NCI-H2196 (cell line): ENCODE measurements around the gene EXOC6.

ENCODE experiments used
- DNase-seq: peaks from one replicate; lab custom pipeline; 2025; ENCODE audit not compliant: unreplicated experiment; lab: John Stamatoyannopoulos, UW

Gene EXOC6

DNA sequence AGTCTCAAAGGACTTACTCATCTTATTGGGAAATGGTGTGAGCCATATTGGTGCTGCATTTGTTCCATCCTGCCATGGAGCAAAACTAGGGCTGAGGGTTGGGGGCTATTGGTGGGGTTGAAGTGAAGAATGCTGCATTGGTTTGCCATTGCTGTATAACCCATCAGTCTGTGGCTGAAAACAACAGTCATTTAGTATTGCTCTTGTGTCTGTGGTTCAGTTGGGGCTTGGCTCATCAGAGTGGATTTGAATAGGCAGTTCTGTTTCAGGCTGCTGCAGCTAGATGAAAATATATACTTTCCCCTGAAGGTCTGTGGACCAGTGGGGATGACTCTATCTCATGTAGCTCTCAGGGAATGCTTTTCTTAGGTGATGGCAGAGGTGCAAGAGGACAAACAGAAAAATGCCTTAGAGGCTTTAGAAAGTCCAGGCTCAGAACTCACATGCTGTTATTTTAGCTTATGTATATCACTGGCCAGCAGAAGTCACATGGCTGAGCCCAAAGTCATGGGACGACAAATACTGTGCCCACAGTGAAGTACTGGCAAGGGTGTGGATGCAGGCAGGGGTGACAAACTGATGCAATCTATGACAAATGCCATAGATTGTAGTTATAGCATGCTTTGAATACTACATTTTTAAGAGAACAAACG lies 15.2 kb upstream of the EXOC6 start:
- no peak for DNase-seq

DNA sequence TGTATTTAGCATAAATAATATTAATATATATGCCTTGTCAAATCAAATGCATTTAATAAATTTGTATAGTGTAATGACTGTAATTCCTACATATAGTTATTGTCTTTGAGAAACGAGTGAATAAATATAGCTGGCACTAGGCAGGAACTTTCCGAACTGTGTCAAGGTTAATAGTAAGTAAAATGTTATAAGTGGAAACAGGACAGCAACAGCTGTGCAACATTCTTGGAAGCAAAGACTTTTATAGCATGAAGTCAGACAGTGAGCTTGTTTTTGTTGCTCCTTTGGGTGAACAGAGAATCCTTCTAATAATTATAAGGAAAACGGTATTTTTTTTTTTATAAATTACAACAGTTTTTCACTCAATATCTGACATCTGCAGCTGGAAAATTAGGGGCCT lies 14.0 kb upstream of the EXOC6 start:
- DNase-seq = no peak

DNA sequence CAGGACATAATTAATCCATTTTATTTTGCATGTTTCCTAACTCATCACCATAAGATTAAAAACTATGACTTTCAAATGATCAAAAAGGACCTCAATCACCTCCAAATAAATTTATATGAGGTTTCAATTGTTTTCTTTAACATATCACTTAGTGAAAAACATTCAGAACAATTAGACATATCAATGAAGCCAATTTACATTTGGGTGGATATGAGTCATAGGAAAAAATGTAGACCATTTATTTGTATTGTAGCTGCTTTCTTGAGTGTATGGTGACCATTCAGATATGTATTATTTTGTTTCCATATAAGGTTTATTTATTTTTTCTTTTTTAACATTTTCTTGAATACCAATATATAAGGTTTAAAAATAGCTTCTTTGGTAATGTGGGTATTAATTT lies 13.3 kb upstream of the EXOC6 start:
- no peak for DNase-seq

DNA sequence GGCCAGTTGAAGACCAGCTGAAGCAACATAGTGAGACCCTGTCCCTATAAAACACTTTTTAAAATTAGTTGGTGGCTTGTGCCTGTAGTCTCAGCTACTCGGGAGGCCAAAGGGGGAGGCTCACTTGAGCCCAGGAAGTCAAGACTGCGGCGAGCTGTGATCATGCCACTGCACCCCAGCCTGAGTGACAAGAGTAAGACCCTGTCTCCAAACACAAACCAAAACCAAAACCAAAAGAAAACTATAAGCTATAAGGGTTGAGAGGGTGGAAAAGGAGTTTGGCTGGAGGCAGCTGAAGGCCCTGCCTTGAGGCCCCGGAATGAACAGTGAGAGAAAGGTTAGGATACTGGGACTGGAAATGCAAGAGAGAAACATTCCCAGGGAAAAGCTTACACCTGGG lies 10.9 kb upstream of the EXOC6 start:
- no peak for DNase-seq

DNA sequence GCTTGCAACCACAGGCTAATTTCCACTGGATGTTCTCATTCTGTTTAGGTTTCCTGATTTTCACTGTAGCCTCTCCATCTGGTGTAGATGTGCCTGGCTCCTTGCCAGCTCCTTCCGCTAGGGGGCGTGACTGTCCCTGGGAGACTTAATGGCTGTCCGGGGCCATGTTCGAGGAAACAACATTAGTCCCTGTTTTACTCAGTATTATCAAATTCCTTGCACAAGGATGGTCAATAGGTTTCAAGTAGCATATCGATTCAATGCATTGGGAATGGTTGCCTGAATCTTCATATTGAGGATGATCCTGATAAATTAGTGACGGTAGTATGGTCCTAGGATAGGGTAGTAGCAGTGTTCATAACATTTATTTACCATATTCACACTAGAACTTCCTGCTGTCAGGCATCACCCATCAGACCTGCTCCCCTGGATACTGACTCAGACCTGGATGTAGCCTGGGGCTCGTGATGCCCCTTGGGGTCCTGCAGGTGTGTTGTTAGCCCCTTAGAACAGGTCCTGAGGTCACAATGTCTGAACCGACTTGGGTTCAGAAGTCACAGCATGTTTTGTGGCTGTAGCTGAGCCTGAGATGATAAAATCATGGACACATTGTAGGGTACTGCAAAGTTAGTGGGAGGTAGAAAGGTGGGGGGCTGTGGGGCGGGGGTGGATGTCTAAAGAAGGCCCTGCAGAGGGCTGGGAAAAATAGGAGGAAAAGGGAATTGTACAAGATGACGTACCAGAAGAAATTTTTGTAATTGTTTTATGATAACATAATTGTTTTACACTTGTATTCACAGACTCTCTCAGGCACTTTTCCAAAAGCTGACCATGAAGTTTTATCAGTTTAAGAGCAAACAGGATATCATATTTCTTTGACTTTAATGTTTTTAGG lies 8.9 kb upstream of the EXOC6 start:
- DNase-seq = no peak

DNA sequence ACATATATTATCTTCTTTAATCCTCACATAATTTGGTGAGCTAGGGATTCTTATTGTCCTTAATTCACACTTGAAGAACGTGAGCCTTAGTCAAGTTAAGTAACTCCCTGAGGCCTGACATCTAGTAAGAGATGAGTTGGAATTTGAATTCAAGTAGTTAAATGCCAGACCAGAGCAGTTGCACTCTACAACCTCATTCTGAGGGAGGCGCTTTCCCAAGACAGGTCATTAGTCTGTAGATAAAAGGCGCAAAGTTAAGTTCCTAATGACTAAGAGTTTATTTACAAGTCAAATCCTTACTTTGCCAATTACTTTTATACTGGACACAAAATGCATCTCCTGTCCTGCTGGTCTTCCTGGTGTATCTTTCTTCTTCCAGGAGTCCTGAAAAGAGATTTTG lies 3.6 kb upstream of the EXOC6 start:
- no peak for DNase-seq

DNA sequence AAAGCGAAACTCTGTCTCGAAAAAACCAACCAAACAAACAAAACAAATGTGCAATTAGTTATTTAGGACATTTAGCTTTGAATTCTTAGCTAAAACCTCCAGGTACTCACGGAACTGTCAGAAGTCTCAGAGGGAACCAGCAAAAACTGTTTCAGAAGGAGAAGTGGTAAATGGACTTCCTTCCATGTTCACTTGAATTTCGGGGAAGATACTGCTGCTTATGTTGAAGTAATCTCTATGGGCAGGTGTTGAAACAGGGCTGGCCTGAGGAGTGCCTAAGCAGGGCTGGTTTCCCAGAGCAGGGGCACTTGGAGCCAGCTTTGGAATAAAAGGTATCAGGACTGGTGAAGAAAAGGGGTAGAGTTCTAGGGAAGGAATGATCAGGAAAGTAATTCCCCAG lies 2.4 kb upstream of the EXOC6 start:
- no peak for DNase-seq

DNA sequence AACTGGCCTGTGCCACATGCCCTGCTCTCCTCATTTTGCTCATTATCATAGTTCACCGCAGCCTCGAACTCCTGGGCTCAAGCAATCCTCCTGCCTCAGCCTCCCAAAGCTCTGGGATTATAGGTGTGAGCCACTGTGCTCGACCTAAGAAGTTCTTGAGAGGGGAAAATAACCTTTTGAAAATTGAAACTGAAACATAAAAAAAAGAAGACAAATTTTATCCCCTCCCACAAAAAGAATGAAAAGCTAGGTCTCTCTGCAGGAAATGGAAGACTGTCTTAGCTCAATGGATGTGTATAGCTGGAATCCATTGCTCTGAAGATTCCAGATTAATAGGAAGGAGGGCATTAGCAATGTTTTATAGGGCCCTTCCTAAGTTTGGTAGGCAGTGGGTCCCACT lies 2.0 kb upstream of the EXOC6 start:
- DNase-seq = no peak

DNA sequence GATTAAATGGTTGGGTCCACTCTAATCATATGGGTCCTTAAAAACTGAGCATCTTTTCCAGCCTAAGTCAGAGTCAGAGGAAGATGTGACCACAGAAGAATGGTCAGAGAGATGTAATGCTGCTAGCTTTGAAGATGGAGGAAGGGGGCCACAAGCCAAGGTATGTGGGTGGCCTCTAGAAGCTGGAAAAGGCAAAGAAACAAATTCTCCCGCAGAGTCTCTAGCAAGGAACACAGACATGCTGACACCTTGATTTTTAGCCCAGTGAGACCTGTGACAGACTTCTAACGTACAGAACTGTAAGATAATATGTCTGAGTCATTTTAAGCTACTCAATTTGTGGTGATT lies 1.5 kb upstream of the EXOC6 start:
- DNase-seq = no peak

DNA sequence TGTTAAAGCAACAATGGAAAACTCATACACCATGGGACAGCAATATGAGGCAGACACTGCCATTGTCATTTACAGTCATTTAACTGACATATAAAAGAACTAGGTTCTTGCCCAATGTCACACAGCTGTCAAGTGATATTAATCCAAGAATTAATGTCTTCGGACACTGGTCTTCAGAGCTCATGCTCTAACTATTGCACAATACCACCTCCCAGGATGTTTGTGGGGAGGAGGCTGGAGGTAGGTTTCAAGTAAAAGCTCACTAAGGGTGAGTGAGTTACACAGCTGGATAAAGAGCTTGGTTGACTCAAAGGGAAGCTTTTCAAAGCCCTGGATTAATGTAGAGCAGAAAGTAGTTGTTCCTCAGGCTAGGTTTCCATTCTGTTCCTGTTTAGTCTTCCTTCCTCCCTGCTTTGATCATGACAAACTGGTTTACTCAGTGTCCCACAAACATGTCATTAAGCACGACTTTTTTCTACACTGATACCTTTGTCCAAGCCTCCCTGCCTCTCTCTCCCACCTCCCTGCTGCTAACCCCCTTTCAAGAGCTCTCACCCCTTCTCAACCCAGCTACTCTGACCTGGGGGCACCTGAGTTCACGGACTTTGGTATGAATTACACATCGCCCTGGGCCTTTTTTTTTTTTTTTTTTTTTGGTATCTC lies 987 bp upstream of the EXOC6 start:
- DNase-seq = no peak

DNA sequence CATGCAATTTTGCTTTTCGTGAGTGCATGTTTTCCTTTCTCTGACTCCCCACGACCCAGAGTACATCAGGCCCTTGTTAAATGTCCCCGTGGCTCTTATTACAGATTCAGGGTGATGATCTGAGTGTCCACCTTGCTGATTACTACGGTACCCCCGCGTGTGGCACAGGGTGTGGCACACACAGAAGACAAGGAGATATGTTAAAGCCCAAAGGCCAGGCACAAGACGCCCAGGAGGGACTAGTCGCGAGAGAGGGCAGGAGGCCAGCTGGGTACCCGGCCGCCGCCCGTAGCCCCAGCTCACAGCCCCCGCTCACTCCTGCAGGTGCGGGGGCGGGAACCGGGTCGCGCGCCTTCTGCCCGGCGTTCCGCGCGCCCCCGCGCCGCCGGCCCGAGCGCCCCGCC lies 281 bp upstream of the EXOC6 start:
- no peak for DNase-seq

DNA sequence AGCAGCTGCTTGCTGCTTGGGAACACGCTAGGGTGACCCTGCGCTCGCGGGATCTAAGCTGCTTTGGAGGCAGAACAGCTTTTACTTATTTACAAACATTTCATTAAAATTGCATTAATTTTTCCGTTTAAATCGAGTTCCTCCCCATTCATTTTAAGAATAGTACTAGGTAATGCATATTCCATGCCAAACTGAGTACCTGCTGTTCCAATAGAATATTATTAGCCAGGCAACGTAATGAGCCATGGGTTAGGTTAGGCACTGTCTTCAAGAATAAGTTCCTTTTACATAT lies 860 bp downstream of the EXOC6 start:
- no peak for DNase-seq

DNA sequence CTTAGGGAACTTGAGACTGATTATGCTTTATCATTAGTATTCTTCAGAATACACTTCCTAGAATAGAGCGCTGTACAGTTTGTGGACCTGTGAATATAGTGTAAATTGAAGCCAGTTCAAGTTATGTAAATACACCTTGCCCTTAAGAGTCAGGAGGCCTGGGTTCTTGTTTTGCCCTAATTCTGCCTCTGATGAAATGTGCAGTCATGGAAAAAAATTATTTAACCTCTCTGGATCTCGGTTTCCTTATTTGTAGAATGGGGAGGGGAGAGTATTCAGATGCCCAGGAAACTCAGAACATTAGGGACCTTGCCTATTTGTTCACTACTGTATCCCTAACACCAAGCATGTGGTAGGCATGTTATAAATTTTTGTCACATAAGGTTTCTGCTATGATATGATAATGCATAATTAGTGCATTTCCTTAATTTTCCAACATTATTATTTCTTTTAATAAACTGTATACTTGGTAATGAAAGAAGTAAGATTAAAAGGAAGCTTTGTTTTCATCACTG lies 1.3 kb downstream of the EXOC6 start:
- DNase-seq = no peak

DNA sequence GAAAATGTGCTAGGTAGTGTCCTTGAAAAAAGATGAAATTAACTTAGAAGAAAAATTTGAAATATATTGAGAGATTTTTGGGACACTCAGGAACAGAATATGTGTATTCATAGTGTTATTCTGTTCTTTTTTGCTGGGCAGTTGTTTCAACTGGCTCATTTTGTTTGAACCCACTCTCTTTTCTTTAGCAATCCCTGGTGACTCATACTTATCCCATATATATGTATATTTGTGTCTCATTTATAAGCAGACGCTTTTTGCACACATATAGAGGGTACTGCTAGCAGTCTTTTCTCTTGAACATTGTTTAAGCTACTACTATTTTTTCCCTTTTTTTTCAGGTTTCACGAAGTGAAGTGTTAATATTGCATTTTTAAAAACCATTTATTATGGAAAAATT lies 1.9 kb downstream of the EXOC6 start:
- DNase-seq = no peak

DNA sequence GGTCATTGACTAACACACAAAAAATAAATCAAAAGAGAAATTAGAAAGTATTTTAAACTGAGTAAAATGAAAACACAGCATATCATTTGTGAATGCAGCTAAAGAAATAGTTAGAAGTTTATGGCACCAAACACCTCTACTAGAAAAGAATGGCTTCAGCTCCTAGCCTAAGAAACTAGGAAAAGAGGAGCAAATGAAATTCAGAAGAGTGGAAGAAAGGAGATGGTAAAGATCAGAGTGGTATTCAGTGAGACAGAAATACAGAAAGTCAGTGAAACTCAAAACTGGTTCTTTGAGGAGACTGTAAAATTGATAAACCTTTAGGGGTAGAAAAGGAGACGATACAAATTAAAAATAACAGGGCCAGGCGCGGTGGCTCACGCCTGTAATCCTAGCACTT lies 2.7 kb downstream of the EXOC6 start:
- DNase-seq = no peak

DNA sequence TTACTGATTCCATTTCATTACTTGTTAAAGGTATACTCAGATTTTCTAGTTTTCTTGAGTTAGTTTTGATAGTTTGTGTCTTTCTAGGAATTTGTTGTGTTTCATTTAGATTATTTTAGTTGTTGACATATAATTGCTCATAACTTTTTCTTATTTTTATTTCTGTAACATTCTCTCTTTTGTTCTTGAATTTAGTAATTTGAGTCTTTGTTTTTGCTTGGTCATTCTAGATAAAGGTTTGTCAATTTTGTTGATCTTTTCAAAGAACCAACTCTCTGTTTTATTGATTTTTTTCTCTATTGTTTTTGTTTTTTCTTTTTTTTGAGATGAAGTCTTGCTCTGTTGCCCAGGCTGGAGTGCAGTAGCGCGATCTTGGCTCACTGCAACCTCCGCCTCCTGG lies 7.2 kb downstream of the EXOC6 start:
- DNase-seq = no peak

DNA sequence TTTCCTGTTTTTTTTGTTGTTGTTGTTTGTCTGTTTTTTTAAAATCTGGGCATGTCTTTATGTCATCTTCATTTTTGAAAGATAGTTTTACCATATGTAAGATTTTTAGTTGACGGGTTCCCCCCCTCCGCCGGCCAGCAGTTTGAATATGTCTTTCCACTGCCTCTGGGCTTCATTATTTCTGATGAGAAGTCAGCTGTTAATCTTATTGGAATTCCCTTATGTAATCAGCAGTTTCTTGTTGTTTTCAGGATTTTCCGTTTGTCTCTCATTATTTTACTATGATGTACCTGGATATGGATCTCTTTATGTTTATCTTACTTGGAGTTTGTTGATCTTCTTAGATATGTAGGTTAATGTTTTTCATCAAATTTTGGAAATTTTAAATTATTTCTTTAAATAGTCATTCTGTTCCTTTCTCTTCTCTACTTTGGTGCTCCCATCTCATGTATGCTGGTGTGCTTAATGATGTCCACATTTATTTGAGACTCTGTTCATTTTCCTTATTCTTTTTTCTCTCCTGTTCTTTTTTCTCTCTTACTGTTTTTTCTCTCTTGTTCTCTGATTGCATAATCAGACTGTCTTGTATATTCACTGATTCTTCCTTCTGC lies 9.7 kb downstream of the EXOC6 start:
- no peak for DNase-seq

DNA sequence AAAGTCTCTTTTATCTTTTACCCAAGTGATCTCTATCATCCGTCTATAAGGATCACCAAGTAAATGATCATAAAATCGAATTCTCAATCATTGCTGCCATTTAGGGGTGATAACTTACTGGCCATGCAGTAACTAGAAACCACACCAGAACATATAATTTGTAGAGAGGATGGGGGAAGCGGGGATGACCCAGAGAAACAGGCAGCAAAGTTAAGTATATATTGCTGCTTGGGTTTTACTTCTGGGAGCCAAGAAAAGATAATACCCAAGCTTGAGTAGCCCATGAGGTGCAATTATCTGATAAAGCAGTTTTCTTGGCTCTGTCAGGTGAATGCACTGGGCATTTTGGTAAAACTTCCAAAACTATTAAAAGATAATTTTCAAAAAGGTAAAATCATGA lies 18.9 kb downstream of the EXOC6 start:
- no peak for DNase-seq

DNA sequence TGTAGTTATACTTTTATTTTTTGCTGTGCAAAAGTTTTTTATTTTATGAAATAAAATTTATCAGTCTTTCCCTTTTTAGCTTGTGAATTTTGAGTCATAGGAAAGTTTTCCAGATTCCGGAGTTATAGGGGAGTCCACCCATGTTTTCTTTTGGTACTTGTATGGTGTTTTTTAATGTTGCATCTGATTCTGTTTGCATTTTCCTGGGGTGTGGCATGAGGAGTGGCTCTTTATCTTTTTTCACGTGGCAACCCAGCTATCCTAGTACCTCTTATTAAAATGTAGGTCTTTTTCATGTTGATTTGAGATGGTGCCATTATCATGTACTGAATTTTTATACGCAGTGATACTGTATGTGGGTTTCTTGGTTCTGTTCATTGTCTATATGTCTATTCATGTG lies 19.7 kb downstream of the EXOC6 start:
- no peak for DNase-seq

DNA sequence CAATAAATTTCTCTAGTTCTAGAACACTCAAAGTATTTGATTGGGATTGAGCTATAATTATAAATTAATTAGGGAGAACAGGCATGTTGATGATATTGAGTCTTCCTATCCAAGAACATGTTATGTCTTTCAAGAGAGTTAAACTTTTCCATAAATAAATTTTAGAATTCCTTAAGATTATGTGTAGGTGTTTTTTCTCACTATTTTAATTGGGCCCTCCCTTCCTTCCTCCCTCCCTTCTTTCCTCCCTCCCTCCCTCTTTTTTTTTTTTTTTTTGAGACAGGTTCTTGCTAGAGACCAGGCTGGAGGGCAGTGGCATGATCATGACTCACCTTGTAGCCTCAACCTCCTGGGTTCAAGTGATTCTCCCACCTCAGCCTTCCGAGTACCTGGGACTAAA lies 20.2 kb downstream of the EXOC6 start:
- DNase-seq = no peak

DNA sequence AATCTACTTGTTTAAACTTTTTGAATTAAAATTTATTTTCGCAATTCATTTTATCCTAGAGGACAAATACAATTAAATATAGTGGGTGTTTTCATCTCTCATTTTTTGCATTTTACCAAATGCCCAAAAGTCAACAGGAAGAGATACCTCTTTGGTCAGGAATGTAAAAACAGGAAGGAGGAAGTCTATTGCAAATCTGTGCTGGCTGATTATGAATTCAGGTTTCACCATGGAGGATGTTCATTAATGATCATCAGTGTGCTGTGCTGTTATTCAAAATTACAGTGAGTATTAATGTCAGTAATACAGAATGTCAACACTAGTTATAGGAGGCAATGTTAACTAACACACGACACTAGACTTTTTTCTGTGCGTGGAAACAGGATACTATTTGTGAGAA lies 24.7 kb downstream of the EXOC6 start:
- no peak for DNase-seq

DNA sequence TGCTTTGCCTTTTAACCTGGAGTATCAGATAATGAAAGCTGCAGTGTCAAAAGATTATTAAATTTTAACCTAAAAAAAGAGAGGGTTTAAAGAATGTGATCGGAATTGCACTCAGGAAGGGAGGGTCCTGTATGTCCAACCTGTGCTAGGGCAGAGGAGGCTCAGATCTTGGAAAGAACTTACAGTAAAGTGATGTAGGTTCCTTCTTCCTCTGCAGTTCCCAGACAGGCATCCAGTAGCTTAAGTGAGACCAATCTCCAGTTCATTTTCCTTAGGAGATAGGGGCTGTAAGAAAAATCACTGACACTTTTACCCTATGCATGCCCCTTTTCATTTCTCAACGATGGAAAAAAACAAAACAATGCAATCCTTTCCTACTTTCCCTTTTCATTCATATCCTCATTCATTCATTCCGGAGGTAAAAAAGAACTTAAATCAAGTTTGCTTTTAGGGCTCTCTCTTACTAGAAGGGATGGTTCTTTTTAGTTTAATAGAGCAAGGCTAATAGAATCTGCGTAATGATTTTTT lies 28.3 kb downstream of the EXOC6 start:
- DNase-seq = no peak
